HG02885 (cell line): ENCODE results near the gene ARSG.
A peak's percentile ranks its signal among the peaks of the same experiment; 100 is the strongest.

Experiments used
- ATAC-seq: cut with Tn5 transposase; IDR thresholded peaks from one replicate; pipeline ENCODE4 v1.9.1; 2021; ENCODE audit warnings: mild to moderate bottlenecking; ENCODE audit not compliant: unreplicated experiment, poor library complexity

Gene ARSG

DNA sequence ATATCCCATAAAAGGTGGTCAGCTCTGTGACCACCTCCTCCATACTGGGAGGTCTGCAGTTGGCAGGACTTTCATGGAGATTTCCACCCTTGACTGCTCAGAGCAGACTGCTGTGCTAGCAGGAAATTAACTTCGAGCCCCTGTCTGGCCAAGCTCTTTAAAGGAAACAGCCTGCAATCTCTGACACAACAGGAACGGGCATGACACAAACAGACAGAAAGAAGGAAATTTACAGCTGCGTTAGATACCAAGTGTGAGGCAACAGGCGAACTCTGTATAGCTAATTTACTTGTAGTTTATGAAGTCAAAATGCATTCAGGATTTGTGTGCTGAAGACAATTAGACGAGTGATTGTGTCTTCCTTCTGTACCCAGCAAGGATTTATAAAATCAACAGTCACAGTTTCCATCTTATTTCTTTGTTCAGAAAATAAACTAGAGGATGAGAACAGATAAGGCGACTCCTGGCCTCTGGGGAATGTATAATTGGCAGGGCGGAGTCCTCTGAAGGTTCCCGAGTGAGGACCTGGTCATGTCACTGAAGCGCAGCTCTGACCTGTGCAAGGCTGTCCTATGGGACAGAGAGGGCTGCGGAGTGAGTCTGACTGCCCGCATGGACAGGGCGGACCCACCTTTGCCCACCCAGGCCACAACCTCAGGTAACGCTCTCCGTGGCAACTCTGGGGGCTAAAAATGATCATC is 149.9 kb downstream of the ARSG start:
- no peak for ATAC-seq

- no peak for ATAC-seq
These were observed 152.7 kb downstream of the ARSG start for GRCh38 chr17:68443972-68444464.

GRCh38 chr17:68445671-68446070 is 154.4 kb downstream of the ARSG start:
- no peak for ATAC-seq

DNA sequence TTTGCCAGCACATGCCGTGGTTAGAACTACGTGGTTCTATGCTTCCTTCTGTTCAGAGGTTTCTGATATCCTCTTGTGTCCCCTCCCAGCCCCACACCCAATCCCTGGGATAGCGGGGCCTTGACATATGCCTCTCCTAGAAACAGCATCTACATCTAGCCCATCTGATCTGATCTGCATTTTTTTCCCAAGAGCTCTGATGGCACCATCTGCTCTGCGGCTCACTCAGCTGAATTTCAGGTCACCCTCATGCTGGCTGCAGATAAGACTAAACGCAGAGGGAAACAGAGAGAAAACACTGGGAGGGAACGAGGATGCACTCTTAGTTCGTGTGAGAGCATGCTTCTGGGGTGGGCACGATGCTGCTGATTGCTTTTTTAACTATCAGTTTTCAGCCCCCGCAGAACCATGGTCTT is 155.3 kb downstream of the ARSG start:
- no peak for ATAC-seq

- ATAC-seq: no peak
These were observed 157.9 kb downstream of the ARSG start for GRCh38 chr17:68449021-68449739.

DNA sequence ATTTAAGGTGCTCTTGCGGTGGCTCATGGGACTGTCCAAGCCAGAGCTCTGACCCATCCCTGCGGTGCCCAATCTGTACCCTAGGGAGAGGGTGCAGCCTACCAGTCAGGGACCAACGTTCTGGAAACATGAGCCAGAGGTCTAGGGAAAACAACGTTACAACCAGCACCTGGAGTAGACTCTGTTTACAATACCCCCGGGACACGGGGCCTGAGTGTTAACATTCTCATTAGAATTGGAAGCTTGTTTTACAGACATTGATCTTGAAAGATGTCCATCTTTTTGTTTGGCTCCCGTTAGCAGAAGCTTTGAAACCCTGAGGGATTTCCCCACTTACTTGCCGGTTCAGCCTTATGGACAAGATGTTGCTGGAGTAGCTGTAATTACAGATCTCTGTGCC is 159.1 kb downstream of the ARSG start:
- no peak for ATAC-seq

GRCh38 chr17:68450801-68451200 is 159.5 kb downstream of the ARSG start:
- ATAC-seq: no peak

GRCh38 chr17:68451670-68452354 is 160.5 kb downstream of the ARSG start:
- ATAC-seq: no peak

DNA sequence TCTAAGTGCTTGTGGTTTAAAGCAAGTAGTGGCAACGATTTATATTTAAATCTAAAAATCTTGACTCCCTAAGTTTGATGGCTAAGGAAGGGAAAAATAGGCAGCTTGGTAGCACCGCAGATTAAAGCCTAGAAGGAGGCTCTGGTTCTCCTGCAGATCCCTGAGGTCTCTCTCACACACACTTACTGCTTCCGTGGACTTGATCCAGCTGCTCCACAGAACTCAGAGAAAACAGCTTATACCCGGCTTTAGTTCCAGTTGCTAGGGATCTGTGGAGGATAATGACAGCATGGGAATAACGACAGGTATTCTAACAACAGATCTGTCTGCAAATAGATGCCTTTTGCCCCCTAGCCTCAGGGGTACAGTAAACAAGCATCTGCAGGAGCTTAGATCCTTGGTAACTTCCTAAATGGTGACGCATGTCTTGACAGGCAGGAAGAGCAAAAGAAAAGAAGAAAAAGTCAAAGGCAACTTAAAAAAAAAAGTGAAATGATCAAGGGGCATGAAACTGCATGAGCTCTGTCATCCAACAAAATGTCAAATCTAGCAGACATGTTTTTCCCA is 161.5 kb downstream of the ARSG start:
- no peak for ATAC-seq

DNA sequence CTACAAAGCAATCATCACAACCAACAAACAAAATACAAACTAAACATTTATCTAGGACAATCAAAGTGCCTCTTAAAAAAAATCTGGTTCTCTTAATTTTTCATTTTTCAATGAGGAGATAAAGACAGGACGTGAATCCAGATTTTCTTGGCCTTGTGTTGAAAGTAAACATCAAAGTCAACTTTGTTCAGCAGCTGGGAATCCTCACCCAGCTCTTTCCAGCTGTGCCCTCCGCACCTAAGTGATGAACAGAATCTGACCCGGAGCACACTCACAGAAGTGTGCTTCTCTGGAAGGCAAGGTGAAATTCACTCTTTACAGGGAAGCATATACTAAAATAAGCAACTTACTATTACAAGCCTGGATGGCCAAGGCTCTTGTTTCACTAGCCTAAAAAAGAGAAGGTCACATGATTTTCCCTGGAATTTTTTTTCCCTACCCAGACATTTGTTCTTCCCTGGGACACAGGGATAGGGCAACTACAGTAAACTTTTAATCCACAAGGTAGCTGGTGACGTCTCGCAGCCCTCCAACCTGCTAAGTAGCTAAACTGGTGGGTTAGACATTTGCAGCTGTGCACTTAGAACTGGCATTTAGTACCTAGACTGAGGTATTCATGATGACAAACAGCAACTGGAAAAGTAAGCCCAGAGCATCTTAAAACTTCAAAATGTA is 162.8 kb downstream of the ARSG start:
- ATAC-seq: no peak

- ATAC-seq: no peak
These were observed 164.6 kb downstream of the ARSG start for GRCh38 chr17:68455901-68456338.

GRCh38 chr17:68456339-68457167 is 165.3 kb downstream of the ARSG start:
- ATAC-seq: no peak

DNA sequence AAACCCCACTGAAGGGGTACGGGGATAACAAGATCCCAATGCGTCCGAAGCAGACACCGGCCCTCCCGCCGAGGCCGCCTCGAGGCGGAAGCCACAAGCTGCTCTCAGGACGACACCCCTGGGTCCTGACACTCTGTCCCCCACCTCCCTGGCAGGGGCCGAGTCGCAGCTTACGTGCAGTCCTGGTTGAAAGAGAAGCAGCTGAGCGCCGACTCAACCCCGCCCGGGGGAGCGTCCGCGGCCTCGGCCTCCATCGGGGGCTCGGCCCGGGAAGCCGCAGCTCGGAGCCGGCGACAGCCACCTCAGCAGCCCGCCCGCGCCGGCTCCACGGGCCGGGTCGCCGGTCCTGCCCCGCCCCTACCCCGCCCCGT is 165.9 kb downstream of the ARSG start, which contains the start of gene WIPI1:
TSS of gene WIPI1 (minus strand) at position 329 of the 371 bp plus-strand sequence. CDS start at position 254, 75 bp downstream.
- peak; percentile 31 for ATAC-seq

DNA sequence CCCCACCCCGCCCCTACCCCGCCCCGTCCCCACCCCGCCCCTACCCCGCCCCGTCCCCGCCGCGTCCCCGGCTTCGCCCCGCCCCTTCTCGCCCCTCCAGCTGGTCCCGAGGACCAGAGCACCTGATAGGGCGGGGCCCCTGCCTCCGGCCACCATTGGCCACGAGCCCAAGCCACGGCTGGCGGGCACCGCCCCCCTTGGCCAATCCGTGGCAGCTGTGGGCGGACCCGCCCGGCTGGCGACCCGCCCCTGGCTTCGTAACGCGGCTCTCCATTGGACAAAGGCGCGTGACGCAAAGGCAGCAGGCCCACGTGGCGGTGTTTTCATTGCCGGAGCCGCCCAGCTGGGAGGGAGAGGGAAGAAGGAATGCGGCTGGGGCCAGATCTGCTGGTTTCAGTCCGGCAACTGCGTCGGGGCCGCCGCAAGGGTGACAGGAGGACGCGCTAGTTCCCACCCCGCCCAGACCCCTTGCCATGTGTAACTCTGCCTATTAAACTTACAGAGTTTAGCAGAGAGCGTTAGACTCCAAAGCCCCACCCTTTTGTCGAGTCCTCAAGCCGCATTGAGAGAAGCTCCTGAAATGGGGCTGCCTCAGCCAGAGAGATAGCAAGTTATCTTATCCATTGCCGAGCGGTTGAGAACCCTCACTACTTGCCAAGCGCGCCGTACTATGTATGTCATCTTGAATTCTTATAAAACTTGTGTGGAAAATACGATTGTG is 166.4 kb downstream of the ARSG start:
- peak; percentile 77 for ATAC-seq

DNA sequence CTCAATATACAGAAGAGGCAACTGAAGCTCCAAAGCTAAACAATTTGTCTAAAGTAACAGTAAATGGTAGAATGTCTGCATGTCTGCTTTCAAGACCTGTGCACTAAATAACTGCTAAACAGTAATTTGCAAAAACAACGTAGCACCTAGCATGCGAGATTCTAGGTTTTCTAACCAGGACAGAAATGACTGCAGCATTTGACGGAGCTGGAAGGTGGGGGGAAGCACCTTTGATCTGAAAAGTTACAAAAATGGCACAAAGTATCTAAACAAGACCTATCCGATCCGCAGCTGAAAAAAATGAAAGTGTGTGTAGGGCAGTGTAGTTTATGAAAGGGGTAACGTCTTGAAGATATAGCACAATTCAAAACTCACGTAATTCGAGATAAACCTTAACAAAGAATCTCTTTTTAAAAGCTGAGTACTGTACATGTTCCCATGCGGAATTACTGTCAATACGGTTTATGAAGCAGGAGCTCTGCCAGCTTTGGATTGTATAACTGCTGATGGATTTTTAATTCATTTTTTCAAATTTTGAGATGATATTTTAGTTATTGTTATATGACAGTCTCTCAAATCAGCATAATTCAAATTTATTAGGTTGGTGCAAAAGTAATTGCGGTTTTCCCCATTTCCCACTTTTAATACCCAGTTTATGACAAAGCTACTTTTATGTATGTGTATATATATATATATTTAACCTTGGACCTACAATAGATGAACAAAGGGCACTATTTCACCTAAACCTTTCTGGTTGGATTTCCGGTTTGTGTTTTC is 167.2 kb downstream of the ARSG start:
- no peak for ATAC-seq

DNA sequence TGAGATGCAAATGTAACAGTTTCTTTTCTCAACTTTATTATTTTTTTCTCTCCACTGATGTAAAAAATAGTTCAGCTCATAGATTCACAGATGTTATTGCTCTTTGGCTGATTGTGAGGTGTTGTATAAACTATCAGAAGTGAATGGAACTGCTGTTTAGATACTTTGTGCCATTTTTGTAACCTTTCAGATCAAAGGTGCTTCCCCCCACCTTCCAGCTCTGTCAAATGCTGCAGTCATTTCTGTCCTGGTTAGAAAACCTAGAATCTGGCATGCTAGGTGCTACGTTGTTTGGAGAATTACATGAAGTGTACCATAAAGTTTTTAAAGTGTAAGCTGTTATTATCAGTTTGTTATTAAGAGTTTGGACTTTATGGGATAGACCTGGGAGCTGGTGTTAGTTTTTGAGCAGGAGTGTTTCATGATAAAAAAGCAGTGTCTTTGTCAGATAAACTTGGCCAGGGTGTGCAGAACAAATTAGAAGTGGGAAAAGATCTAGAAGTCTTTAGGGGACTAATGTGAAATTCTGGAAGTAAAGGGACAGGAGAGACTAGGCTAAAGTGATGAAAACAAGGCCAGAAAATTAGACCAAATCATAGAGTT is 167.8 kb downstream of the ARSG start:
- ATAC-seq: peak; percentile 28

DNA sequence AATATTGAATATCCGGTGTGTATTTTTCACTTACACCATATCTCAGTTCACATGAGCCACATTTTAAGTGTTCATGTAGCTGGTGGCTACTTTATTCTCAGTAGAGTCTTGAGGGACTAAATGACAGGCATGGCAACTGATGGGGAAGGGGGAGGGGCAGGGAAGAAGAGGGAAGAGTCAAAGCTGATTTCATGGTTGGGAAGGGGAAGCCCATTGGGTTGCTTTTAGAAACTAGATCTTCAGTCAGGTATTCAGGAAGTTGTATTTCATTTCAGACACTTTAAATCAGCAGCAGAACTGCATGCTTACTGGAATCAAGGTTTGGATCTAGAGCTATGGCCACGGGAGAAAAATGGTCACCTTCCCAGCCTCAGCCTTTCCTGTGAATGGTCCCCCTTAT is 168.9 kb downstream of the ARSG start:
- ATAC-seq: no peak

- ATAC-seq: no peak
These were observed 169.4 kb downstream of the ARSG start for GRCh38 chr17:68460715-68461114.
